DOHH2 (cell line): Measurements from ENCODE around the gene NMD3.

ENCODE experiments used
- H3F3A ChIP-seq: fragments of 200-600 bp; sonication (generic), shearing (Covaris generic); 2 replicates; pipeline ENCODE4 v1.6.0; 2016; ENCODE audit warnings: antibody characterized with exemption, mild to moderate bottlenecking; ENCODE audit not compliant: control insufficient read depth, insufficient read depth
- H3K27ac ChIP-seq: fragments of 200-600 bp; sonication (generic); 2 replicates; pipeline ENCODE4 v1.5.1; 2014; ENCODE audit warnings: low read depth, mild to moderate bottlenecking, low read length, moderate library complexity
- H3K27me3 ChIP-seq: fragments of 200-600 bp; sonication (generic); 2 replicates; pipeline ENCODE4 v1.6.1; 2014; ENCODE audit warnings: mild to moderate bottlenecking, low read length, mixed read lengths; ENCODE audit not compliant: control insufficient read depth
- H3K36me3 ChIP-seq: fragments of 200-600 bp; sonication (generic); 2 replicates; pipeline ENCODE4 v1.6.1; 2014; ENCODE audit warnings: mild to moderate bottlenecking, low read length, moderate library complexity, mixed read lengths; ENCODE audit not compliant: control insufficient read depth
- H3K4me1 ChIP-seq: fragments of 200-600 bp; sonication (generic); 2 replicates; pipeline ENCODE4 v1.6.1; 2014; ENCODE audit warnings: mild to moderate bottlenecking, low read length, mixed read lengths; ENCODE audit not compliant: control insufficient read depth
- H3K4me2 ChIP-seq: fragments of 200-600 bp; sonication (generic); 2 replicates; pipeline ENCODE4 v1.6.0; 2014; ENCODE audit warnings: mild to moderate bottlenecking, low read length, moderate library complexity
- H3K4me3 ChIP-seq: fragments of 200-600 bp; sonication (generic); 2 replicates; pipeline ENCODE4 v1.5.1; 2014; ENCODE audit warnings: mild to moderate bottlenecking, low read length, mixed read lengths
- H3K79me2 ChIP-seq: fragments of 200-600 bp; sonication (generic); 2 replicates; pipeline ENCODE4 v1.6.1; 2014; ENCODE audit warnings: mild to moderate bottlenecking, low read length, mixed read lengths; ENCODE audit not compliant: control insufficient read depth
- H3K9me2 ChIP-seq: fragments of 200-600 bp; sonication (generic); replicated peaks from 2 replicates; pipeline ENCODE4 v1.6.1; 2014; ENCODE audit warnings: mild to moderate bottlenecking, low read length, mixed read lengths; ENCODE audit not compliant: control insufficient read depth
- H3K9me3 ChIP-seq: fragments of 200-600 bp; sonication (generic); 2 replicates; pipeline ENCODE4 v1.6.1; 2014; ENCODE audit warnings: antibody characterized with exemption, low read length, mixed read lengths; ENCODE audit not compliant: control insufficient read depth, insufficient read depth
- H4K20me1 ChIP-seq: fragments of 200-600 bp; sonication (generic); 2 replicates; pipeline ENCODE4 v1.6.0; 2014; ENCODE audit warnings: low read depth, mild to moderate bottlenecking, antibody characterized with exemption, low read length, moderate library complexity; ENCODE audit not compliant: control insufficient read depth, insufficient read depth
- CTCF ChIP-seq: fragments of 200-600 bp; sonication (generic); IDR thresholded peaks from one replicate; pipeline ENCODE4 v1.5.1; 2014; ENCODE audit warnings: antibody characterized with exemption, mild to moderate bottlenecking, low read depth, low read length; ENCODE audit not compliant: poor library complexity, severe bottlenecking
- EZH2phosphoT487 ChIP-seq: fragments of 200-600 bp; sonication (generic); IDR thresholded peaks from 2 replicates; pipeline ENCODE4 v1.6.1; 2017; ENCODE audit warnings: borderline replicate concordance, mild to moderate bottlenecking, antibody characterized with exemption, low read length, moderate library complexity, mixed read lengths

NMD3 gene

GRCh38 chr3:161199926-161200325 is 21.2 kb upstream of the NMD3 start:
- no peak for TF ChIP-seq EZH2phosphoT487
- H3K9me3 ChIP-seq: no peaks in the 10 kb centered on the region
- no peak overlapping the region for H3K4me3 ChIP-seq
- H3F3A ChIP-seq: no peaks in the 10 kb centered on the region
- H3K4me1 ChIP-seq: no peaks in the 10 kb centered on the region
- H3K27me3 ChIP-seq: peaks cover 5% of the 10 kb centered on the region; the same call in 1 of the 2 replicates
- H4K20me1 ChIP-seq: no peaks in the 10 kb centered on the region
- H3K36me3 ChIP-seq: no peaks in the 10 kb centered on the region
- H3K79me2 ChIP-seq: no peaks in the 10 kb centered on the region
- H3K9me2 ChIP-seq: no peaks in the 10 kb centered on the region
- H3K27ac ChIP-seq: no peak overlapping the region
- H3K4me2 ChIP-seq: no peak overlapping the region

- no peaks in the 10 kb centered on the region for H3K9me3 ChIP-seq
- no peaks in the 10 kb centered on the region for H4K20me1 ChIP-seq
- no peaks in the 10 kb centered on the region for H3K36me3 ChIP-seq
- no peak for TF ChIP-seq EZH2phosphoT487
- TF ChIP-seq CTCF: no peak
- no peaks in the 10 kb centered on the region for H3F3A ChIP-seq
- H3K4me3 ChIP-seq: no peak overlapping the region
- no peaks in the 10 kb centered on the region for H3K4me1 ChIP-seq
- no peak overlapping the region for H3K27ac ChIP-seq
- H3K79me2 ChIP-seq: no peaks in the 10 kb centered on the region
- no peaks in the 10 kb centered on the region for H3K9me2 ChIP-seq
- peaks cover 5% of the 10 kb centered on the region for H3K27me3 ChIP-seq
- H3K4me2 ChIP-seq: no peak overlapping the region
These were observed 17.5 kb upstream of the NMD3 start for GRCh38 chr3:161203485-161204098.

- no peak overlapping the region for H3K4me2 ChIP-seq
- no peaks in the 10 kb centered on the region for H3K9me3 ChIP-seq
- H4K20me1 ChIP-seq: no peaks in the 10 kb centered on the region
- TF ChIP-seq EZH2phosphoT487: no peak
- no peak for TF ChIP-seq CTCF
- H3K4me1 ChIP-seq: no peaks in the 10 kb centered on the region
- H3K27me3 ChIP-seq: peaks cover 5% of the 10 kb centered on the region; the same call in 1 of the 2 replicates
- no peak overlapping the region for H3K27ac ChIP-seq
- H3K36me3 ChIP-seq: no peaks in the 10 kb centered on the region
- H3K4me3 ChIP-seq: no peak overlapping the region
- H3F3A ChIP-seq: no peaks in the 10 kb centered on the region
- no peaks in the 10 kb centered on the region for H3K79me2 ChIP-seq
- no peaks in the 10 kb centered on the region for H3K9me2 ChIP-seq
These were observed 12.2 kb upstream of the NMD3 start for GRCh38 chr3:161208931-161209330.

- Histone ChIP-seq H3K9me3 (no peaks in the 10 kb centered on the region), H3K79me2 (no peaks in the 10 kb centered on the region), H3K27ac (no peak overlapping the region), H4K20me1 (no peaks in the 10 kb centered on the region), H3K36me3 (no peaks in the 10 kb centered on the region), H3F3A (no peaks in the 10 kb centered on the region), H3K4me2 (no peak overlapping the region), H3K4me3 (no peak overlapping the region), H3K9me2 (no peaks in the 10 kb centered on the region), H3K27me3 (peaks cover 5% of the 10 kb centered on the region; the same call in 1 of the 2 replicates), H3K4me1 (no peaks in the 10 kb centered on the region)
- no peak for TF ChIP-seq EZH2phosphoT487
- TF ChIP-seq CTCF: no peak
These were observed 8.8 kb upstream of the NMD3 start for GRCh38 chr3:161212171-161212771.
